ENCODE measurements around the gene ATP1B2. TPM values are rescaled to one million over a fixed set of nuclear protein-coding genes. Genes with fewer than 3 reads are reported as not detected.

The ATP1B2 gene
- total and polyA plus RNA-seq, 2 of the 8 experiments (the other 6 are each of a cell fraction or from before 2014, with no cell fraction given), result 9.1 to 21.0 TPM

- TF ChIP-seq CHD7 (IDR thresholded peaks at IDR 0.05; ENCODE audit: insufficient replicate concordance, low read length) (no peak), JUND (IDR thresholded peaks at IDR 0.05; ENCODE audit: low read length) (no peak), CTBP2 (IDR thresholded peaks at IDR 0.05; ENCODE audit: borderline replicate concordance, insufficient read depth, insufficient read length, low read length) (no peak), ZNF274 (IDR thresholded peaks at IDR 0.05; ENCODE audit: borderline replicate concordance, extremely low read depth, low read length) (no peak), CBX8 (IDR thresholded peaks at IDR 0.05; ENCODE audit: borderline replicate concordance, low read depth, low read length) (no peak), POU5F1 (IDR thresholded peaks at IDR 0.05; ENCODE audit: low read depth, low read length) (no peak), SP2 (IDR thresholded peaks at IDR 0.05; ENCODE audit: low read length) (no peak), YY1 (IDR thresholded peaks at IDR 0.05; ENCODE audit: low read depth, low read length) (peak; percentile 80), CHD2 (IDR thresholded peaks at IDR 0.05; ENCODE audit: low read length) (peak; percentile 62; the same call in 1 of the 2 replicates), JUN (IDR thresholded peaks at IDR 0.05; ENCODE audit: low read depth, low read length) (no peak), BACH1 (IDR thresholded peaks at IDR 0.05; ENCODE audit: low read length) (no peak)
These were observed 6.4 kb downstream of the ATP1B2 start (continued) for GRCh38 chr17:7656958-7657609.

Data from H1 (cell line).